Thymus (tissue), 11 donors: ENCODE data around the gene GAMT. TPM values are rescaled to one million over a fixed set of nuclear protein-coding genes. Genes with fewer than 3 reads are reported as not detected.

Experiments used
- DNase-seq, 9 donors: peaks; one replicate each; pipeline ENCODE4 v3.0.0-alpha.2; 2013; ENCODE audit warnings: low spot score in 9 of 9, low read depth in 6 of 9, missing footprints in 1 of 9
- H3K27ac ChIP-seq, 2 donors: one replicate each; pipeline ENCODE4 v1.5.1; 2013; ENCODE audit warnings: control low read depth in 1 of 2, low read depth in 1 of 2, low read length in 1 of 2, mild to moderate bottlenecking in 1 of 2, moderate library complexity in 1 of 2
- H3K27me3 ChIP-seq, 2 donors: one replicate each; pipeline ENCODE4 v1.5.1; 2013; ENCODE audit warnings: low read length in 1 of 2; ENCODE audit not compliant: control insufficient read depth in 2 of 2, insufficient read depth in 1 of 2
- H3K36me3 ChIP-seq, 2 donors: one replicate each; pipeline ENCODE4 v1.5.1; 2013; ENCODE audit warnings: low read length in 1 of 2, mild to moderate bottlenecking in 1 of 2, moderate library complexity in 1 of 2; ENCODE audit not compliant: control insufficient read depth in 2 of 2, insufficient read depth in 2 of 2
- H3K4me1 ChIP-seq, 2 donors: one replicate each; pipeline ENCODE4 v1.5.1; 2013; ENCODE audit warnings: low read length in 2 of 2; ENCODE audit not compliant: control insufficient read depth in 2 of 2, insufficient read depth in 2 of 2
- H3K4me3 ChIP-seq, 2 donors: one replicate each; pipeline ENCODE4 v1.5.1; 2013; ENCODE audit warnings: low read length in 2 of 2, control low read depth in 1 of 2, mild to moderate bottlenecking in 1 of 2
- H3K9me3 ChIP-seq, 2 donors: one replicate each; pipeline ENCODE4 v1.5.1; 2013; ENCODE audit warnings: low read length in 1 of 2, mild to moderate bottlenecking in 1 of 2; ENCODE audit not compliant: control insufficient read depth in 2 of 2, insufficient read depth in 1 of 2
- WGBS: extraction: QIAGEN DNeasy Blood & Tissue Kit; methylation state at CpG from one replicate; pipeline ENCODE4 v1.1.7; 2013; 5-methylcytosine and 5-hydroxymethylcytosine counted together
- polyA plus RNA-seq: library from polyadenylated mRNA; stranded (reverse); fragments of 200-250 nt; gene quantifications from one replicate; pipeline ENCODE4 v1.2.3, GENCODE V29; 2013
- total RNA-seq: library from RNA; stranded (reverse); fragments of 120-200 nt; gene quantifications from one replicate; pipeline ENCODE4 v1.2.4, GENCODE V29; 2013
- donor health status: healthy.

GAMT gene
- total and polyA plus RNA-seq, 2 donors: 19.1 to 27.7 TPM

- WGBS: 97% methylated on average over 10 of the region's 10 CpGs
Observed at GRCh38 chr19:1366296-1366695, 35.0 kb downstream of the GAMT start.

DNA sequence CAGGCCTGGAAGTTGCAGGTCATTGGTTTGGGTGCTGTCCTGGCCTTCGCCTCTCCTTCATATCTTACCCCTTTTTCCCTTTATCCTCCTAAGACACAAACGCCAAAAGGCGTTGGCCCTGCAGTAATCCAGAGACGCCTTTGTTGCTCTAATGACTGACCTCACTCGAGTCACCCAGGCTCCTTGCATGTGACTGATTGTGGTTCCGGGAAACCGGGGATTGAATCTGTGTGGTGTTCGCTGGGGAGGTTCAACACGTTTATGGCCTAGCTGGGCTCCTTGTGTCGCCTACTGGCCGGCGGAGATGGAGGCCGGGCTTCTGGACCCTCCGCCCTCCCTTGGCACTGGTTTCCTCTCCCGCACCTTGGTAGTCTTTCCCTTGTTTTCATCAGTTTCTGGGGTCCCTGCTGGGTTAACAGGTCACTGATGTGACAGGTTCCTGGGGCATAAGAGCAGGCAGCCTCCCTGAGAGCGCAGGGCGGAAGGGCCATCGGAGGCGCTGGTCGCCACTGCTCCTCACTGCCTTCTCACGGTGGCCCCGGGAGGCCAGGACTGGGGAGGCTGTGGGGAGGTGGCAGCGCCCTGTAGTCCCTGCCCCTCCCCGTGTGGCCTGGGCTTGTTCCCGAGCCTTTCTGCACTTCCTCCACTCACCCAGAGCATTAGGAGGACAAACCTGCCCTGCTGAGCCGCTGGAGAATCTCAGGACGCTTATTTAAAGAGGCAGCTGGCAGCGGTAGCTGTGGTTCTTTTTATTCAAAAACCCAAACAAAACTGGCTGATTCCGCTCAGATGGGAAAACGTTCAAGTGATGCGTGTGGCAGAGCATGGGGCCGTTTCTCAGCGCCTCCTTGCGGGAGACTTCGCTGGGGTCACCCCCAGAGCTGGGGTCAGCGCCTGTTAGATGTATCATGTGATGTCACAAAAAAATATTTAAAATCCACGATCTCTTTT lies 35.7 kb downstream of the GAMT start:
- WGBS: 94% methylated on average over 37 of the region's 37 CpGs
- Histone ChIP-seq H3K4me3 (no peak overlapping the region), H3K27ac (no peak overlapping the region), H3K27me3 (no peaks in the 10 kb centered on the region), H3K9me3 (no peaks in the 10 kb centered on the region), H3K36me3 (peaks cover 60 to 63% of the 10 kb centered on the region in 2 donors), H3K4me1 (peaks cover 9 to 41% of the 10 kb centered on the region in 2 donors)
- DNase-seq: no peak

More at GRCh38 chr19:1366296-1366695, 35.0 kb downstream of the GAMT start:
- Histone ChIP-seq H3K27ac (no peak overlapping the region), H3K36me3 (peaks cover 63% of the 10 kb centered on the region in 2 donors), H3K9me3 (no peaks in the 10 kb centered on the region), H3K4me3 (no peak overlapping the region), H3K27me3 (no peaks in the 10 kb centered on the region), H3K4me1 (peaks cover 9 to 35% of the 10 kb centered on the region in 2 donors)
- DNase-seq: no peak

- peak in 3 of 9 donors; percentile 39 to 70 (median 40) for DNase-seq
- peak overlapping the region; percentile 42 to 45 for H3K27ac ChIP-seq
- no peaks in the 10 kb centered on the region for H3K27me3 ChIP-seq
- H3K9me3 ChIP-seq: no peaks in the 10 kb centered on the region
- no peak overlapping the region for H3K4me3 ChIP-seq
- peaks cover 58 to 62% of the 10 kb centered on the region in 2 donors for H3K36me3 ChIP-seq
- H3K4me1 ChIP-seq: peaks cover 9 to 41% of the 10 kb centered on the region in 2 donors
- WGBS: 35% methylated on average over 15 of the region's 15 CpGs
Observed at GRCh38 chr19:1364070-1364704, 37.2 kb downstream of the GAMT start.

DNA sequence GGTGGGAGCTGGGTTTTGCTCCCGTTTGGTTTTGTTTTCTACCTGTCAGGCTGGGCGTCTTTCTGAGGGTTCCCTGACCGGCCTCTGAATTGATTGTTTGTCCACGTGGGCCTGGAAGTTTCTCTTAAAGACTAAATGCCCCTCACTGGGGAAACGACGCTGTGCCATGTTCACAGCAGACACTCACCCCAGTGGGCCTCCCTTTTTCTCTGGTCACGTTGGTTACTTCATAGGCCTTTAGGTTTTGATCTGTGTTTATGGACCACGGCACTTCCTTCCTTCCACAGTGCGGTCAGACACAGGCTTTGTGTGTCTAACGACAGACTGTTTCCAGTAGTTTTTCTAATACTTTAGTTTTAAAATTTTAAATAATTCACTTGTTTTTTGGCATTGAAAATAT lies 37.7 kb downstream of the GAMT start:
- WGBS: 13% methylated on average over 10 of the region's 10 CpGs
- peaks cover 9 to 41% of the 10 kb centered on the region in 2 donors for H3K4me1 ChIP-seq
- no peak overlapping the region for H3K4me3 ChIP-seq

GRCh38 chr19:1362387-1363257 lies 38.7 kb downstream of the GAMT start:
- peaks cover 61 to 69% of the 10 kb centered on the region in 2 donors for H3K36me3 ChIP-seq
- DNase-seq: peak in 1 of 9 donors; percentile 7
- no peak overlapping the region for H3K4me3 ChIP-seq
- H3K4me1 ChIP-seq: peaks cover 9 to 39% of the 10 kb centered on the region in 2 donors
- no peak overlapping the region for H3K27ac ChIP-seq
- H3K27me3 ChIP-seq: no peaks in the 10 kb centered on the region
- 85% methylated on average over 42 of the region's 42 CpGs for WGBS
- no peaks in the 10 kb centered on the region for H3K9me3 ChIP-seq

More for the DNA sequence above, 37.7 kb downstream of the GAMT start:
- Histone ChIP-seq H3K9me3 (no peaks in the 10 kb centered on the region), H3K36me3 (peaks cover 58 to 64% of the 10 kb centered on the region in 2 donors), H3K27me3 (no peaks in the 10 kb centered on the region), H3K27ac (peak overlapping the region in 1 of 2 donors; percentile 5)
- peak in 1 of 9 donors; percentile 51 for DNase-seq

GRCh38 chr19:1361601-1362386 lies 39.5 kb downstream of the GAMT start:
- peaks cover 11 to 31% of the 10 kb centered on the region in 2 donors for H3K4me1 ChIP-seq
- no peaks in the 10 kb centered on the region for H3K9me3 ChIP-seq
- no peak overlapping the region for H3K27ac ChIP-seq
- no peak for DNase-seq
- no peak overlapping the region for H3K4me3 ChIP-seq
- no peaks in the 10 kb centered on the region for H3K27me3 ChIP-seq
- WGBS: 94% methylated on average over 30 of the region's 30 CpGs
- peaks cover 57 to 71% of the 10 kb centered on the region in 2 donors for H3K36me3 ChIP-seq

GRCh38 chr19:1360818-1361461 lies 40.4 kb downstream of the GAMT start:
- peaks cover 50 to 62% of the 10 kb centered on the region in 2 donors for H3K36me3 ChIP-seq
- H3K9me3 ChIP-seq: no peaks in the 10 kb centered on the region
- WGBS: 93% methylated on average over 31 of the region's 31 CpGs
- H3K27ac ChIP-seq: no peak overlapping the region
- H3K27me3 ChIP-seq: no peaks in the 10 kb centered on the region
- DNase-seq: no peak
- no peak overlapping the region for H3K4me3 ChIP-seq
- H3K4me1 ChIP-seq: peaks cover 12 to 33% of the 10 kb centered on the region in 2 donors
